Activated T-cell treated with anti-CD3 and anti-CD28 coated beads, Interleukin-2, amount 50 U/mL, for 72 hours (primary cell): Measurements from ENCODE around the gene PAX1. TPM values are rescaled to one million over a fixed set of nuclear protein-coding genes. Genes with fewer than 3 reads are reported as not detected.

Experiments used
- ATAC-seq, 2 donors: fragments of 150-1000 bp; cut with Tn5 transposase; replicated peaks in 1 of 2; 2 replicates each; pipeline ENCODE4 v1.10.0; 2021; ENCODE audit warnings: moderate library complexity in 2 of 2, mild to moderate bottlenecking in 1 of 2
- DNase-seq, 2 donors: peaks; one replicate each; pipeline ENCODE4 v3.0.0; 2021 to 2022; ENCODE audit warnings: mixed read lengths in 1 of 2
- H3K27ac Mint-ChIP-seq: one replicate; pipeline ENCODE4 v1.8.0; 2022; ENCODE audit warnings: mild to moderate bottlenecking, moderate library complexity, mixed read lengths
- H3K27me3 Mint-ChIP-seq: one replicate; pipeline ENCODE4 v1.8.0; 2022; ENCODE audit warnings: low read depth, mixed read lengths
- H3K36me3 Mint-ChIP-seq, 2 donors: one replicate each; pipeline ENCODE4 v1.8.0; 2022; ENCODE audit warnings: mixed read lengths in 2 of 2, mild to moderate bottlenecking in 1 of 2; ENCODE audit not compliant: insufficient read depth in 2 of 2
- H3K4me1 Mint-ChIP-seq: one replicate; pipeline ENCODE4 v1.8.0; 2022; ENCODE audit warnings: low read depth, mixed read lengths
- H3K4me3 Mint-ChIP-seq, 2 donors: one replicate each; pipeline ENCODE4 v1.8.0; 2022; ENCODE audit warnings: mild to moderate bottlenecking in 2 of 2, mixed read lengths in 2 of 2, moderate library complexity in 2 of 2
- H3K9me3 Mint-ChIP-seq, 2 donors: one replicate each; pipeline ENCODE4 v1.8.0; 2022; ENCODE audit warnings: mixed read lengths in 2 of 2
- total RNA-seq, 2 donors: library from RNA; stranded (reverse); gene quantifications; one replicate each; pipeline ENCODE4 v1.2.3, GENCODE V29; 2022

Gene PAX1
- total RNA-seq, 2 donors from 2014 or later, result not detected

GRCh38 chr20:21725892-21726291 is 20.4 kb downstream of the PAX1 start:
- Mint-ChIP-seq H3K4me3 (no peak overlapping the region), H3K27ac (no peak overlapping the region), H3K4me1 (no peaks in the 10 kb centered on the region), H3K27me3 (no peaks in the 10 kb centered on the region), H3K9me3 (no peaks in the 10 kb centered on the region), H3K36me3 (no peaks in the 10 kb centered on the region)
- no peak for DNase-seq
- no peak for ATAC-seq

GRCh38 chr20:21729316-21729715 is 23.9 kb downstream of the PAX1 start:
- no peak overlapping the region for H3K27ac Mint-ChIP-seq
- H3K27me3 Mint-ChIP-seq, result no peaks in the 10 kb centered on the region
- DNase-seq (no peak), ATAC-seq (no peak)
- no peak overlapping the region for H3K4me3 Mint-ChIP-seq
- no peaks in the 10 kb centered on the region for H3K36me3 Mint-ChIP-seq
- no peaks in the 10 kb centered on the region for H3K4me1 Mint-ChIP-seq
- no peaks in the 10 kb centered on the region for H3K9me3 Mint-ChIP-seq

- peaks cover 0 to 1% of the 10 kb centered on the region in 2 donors for H3K36me3 Mint-ChIP-seq
Measured at GRCh38 chr20:21739161-21739560, 33.7 kb downstream of the PAX1 start.

GRCh38 chr20:21739682-21740081 is 34.2 kb downstream of the PAX1 start:
- no peak for ATAC-seq
- no peaks in the 10 kb centered on the region for H3K4me1 Mint-ChIP-seq
- no peak overlapping the region for H3K27ac Mint-ChIP-seq
- DNase-seq, result no peak
- H3K4me3 Mint-ChIP-seq, result no peak overlapping the region
- peaks cover 5 to 9% of the 10 kb centered on the region in 2 donors for H3K9me3 Mint-ChIP-seq
- peaks cover 0 to 1% of the 10 kb centered on the region in 2 donors for H3K36me3 Mint-ChIP-seq
- no peaks in the 10 kb centered on the region for H3K27me3 Mint-ChIP-seq

More at GRCh38 chr20:21739161-21739560, 33.7 kb downstream of the PAX1 start:
- DNase-seq (no peak), ATAC-seq (no peak)
- H3K9me3 Mint-ChIP-seq, result peaks cover 5 to 9% of the 10 kb centered on the region in 2 donors
- no peak overlapping the region for H3K4me3 Mint-ChIP-seq
- no peaks in the 10 kb centered on the region for H3K27me3 Mint-ChIP-seq
- H3K27ac Mint-ChIP-seq, result no peak overlapping the region
- H3K4me1 Mint-ChIP-seq, result no peaks in the 10 kb centered on the region

- no peaks in the 10 kb centered on the region for H3K4me1 Mint-ChIP-seq
- DNase-seq (no peak), ATAC-seq (no peak)
- H3K4me3 Mint-ChIP-seq, result no peak overlapping the region
- no peaks in the 10 kb centered on the region for H3K36me3 Mint-ChIP-seq
- H3K9me3 Mint-ChIP-seq, result peaks cover 5 to 8% of the 10 kb centered on the region in 2 donors
- H3K27ac Mint-ChIP-seq, result no peak overlapping the region
- H3K27me3 Mint-ChIP-seq, result no peaks in the 10 kb centered on the region
Measured at GRCh38 chr20:21741266-21741665, 35.8 kb downstream of the PAX1 start.

GRCh38 chr20:21762646-21763045 is 57.2 kb downstream of the PAX1 start:
- Mint-ChIP-seq H3K27ac (no peak overlapping the region), H3K4me3 (no peak overlapping the region), H3K27me3 (no peaks in the 10 kb centered on the region), H3K4me1 (no peaks in the 10 kb centered on the region), H3K36me3 (no peaks in the 10 kb centered on the region), H3K9me3 (peaks cover 0 to 2% of the 10 kb centered on the region in 2 donors)
- ATAC-seq (no peak), DNase-seq (no peak)

- Mint-ChIP-seq H3K36me3 (no peaks in the 10 kb centered on the region), H3K9me3 (peaks cover 0 to 2% of the 10 kb centered on the region in 2 donors), H3K27me3 (no peaks in the 10 kb centered on the region), H3K4me3 (no peak overlapping the region), H3K27ac (no peak overlapping the region), H3K4me1 (no peaks in the 10 kb centered on the region)
- no peak for DNase-seq
- no peak for ATAC-seq
Measured at GRCh38 chr20:21767200-21767738, 61.8 kb downstream of the PAX1 start.

- H3K27me3 Mint-ChIP-seq, result no peaks in the 10 kb centered on the region
- H3K4me1 Mint-ChIP-seq, result no peaks in the 10 kb centered on the region
- H3K27ac Mint-ChIP-seq, result no peak overlapping the region
- H3K9me3 Mint-ChIP-seq, result peaks cover 0 to 2% of the 10 kb centered on the region in 2 donors
- peak in 1 of 2 donors; percentile 1 for DNase-seq
- no peaks in the 10 kb centered on the region for H3K36me3 Mint-ChIP-seq
- H3K4me3 Mint-ChIP-seq, result no peak overlapping the region
- ATAC-seq, result no peak
Measured at GRCh38 chr20:21767739-21768223, 62.3 kb downstream of the PAX1 start.

Other genes starting within 250 kb of the PAX1 start
- not detected for gene NKX2-2, start 191.6 kb upstream of the PAX1 start, total RNA-seq